OCI-LY3 (cell line): Measurements from ENCODE around the gene FILIP1L.

ENCODE experiments used
- EZH2phosphoT487 ChIP-seq: fragments of 200-600 bp; shearing (Covaris generic); IDR thresholded peaks from 2 replicates; pipeline ENCODE4 v1.6.1; 2018; ENCODE audit warnings: antibody characterized with exemption, mixed run types, low read depth
- TF ChIP-seq, protein P1 (sequence below): fragments of 200-600, 300-600 bp; sonication (generic); IDR thresholded peaks from 2 replicates; pipeline ENCODE4 v1.5.1; 2014; ENCODE audit warnings: antibody characterized with exemption, low read length, low read depth

DNA sequence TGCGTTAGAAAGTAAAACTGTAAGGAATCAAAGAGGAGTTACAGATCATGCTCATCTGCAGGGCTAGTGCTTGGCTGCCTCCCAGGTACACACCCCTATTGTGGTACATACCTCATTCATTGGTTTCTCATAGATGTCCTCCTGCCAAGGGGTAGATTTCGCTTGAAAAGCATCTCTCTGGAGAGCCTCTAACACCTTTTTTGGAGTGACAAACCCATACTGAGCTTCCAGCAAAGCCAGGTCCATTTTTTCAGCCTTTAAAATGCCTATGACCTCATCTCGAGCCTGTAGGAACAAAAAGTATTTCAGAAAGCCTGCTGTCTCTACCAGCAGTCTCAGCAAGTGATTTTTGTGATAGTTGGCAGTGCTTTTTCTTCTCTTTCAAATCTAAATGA lies 184.6 kb downstream of the FILIP1L start:
- TF ChIP-seq, protein P1, sequence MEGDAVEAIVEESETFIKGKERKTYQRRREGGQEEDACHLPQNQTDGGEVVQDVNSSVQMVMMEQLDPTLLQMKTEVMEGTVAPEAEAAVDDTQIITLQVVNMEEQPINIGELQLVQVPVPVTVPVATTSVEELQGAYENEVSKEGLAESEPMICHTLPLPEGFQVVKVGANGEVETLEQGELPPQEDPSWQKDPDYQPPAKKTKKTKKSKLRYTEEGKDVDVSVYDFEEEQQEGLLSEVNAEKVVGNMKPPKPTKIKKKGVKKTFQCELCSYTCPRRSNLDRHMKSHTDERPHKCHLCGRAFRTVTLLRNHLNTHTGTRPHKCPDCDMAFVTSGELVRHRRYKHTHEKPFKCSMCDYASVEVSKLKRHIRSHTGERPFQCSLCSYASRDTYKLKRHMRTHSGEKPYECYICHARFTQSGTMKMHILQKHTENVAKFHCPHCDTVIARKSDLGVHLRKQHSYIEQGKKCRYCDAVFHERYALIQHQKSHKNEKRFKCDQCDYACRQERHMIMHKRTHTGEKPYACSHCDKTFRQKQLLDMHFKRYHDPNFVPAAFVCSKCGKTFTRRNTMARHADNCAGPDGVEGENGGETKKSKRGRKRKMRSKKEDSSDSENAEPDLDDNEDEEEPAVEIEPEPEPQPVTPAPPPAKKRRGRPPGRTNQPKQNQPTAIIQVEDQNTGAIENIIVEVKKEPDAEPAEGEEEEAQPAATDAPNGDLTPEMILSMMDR: no peak
- TF ChIP-seq EZH2phosphoT487: no peak
